GM21825 (cell line): ENCODE measurements around the gene EPS8L2.
"Not testable (repeated sequence)": the region's sequence is repeated elsewhere in the genome, so short reads cannot be mapped to it uniquely, and the experiment has no call there.

Experiments
- ATAC-seq: cut with Tn5 transposase; IDR thresholded peaks from one replicate; pipeline ENCODE4 v1.9.1; 2021; ENCODE audit warnings: mild to moderate bottlenecking, moderate library complexity; ENCODE audit not compliant: unreplicated experiment

The EPS8L2 gene

DNA sequence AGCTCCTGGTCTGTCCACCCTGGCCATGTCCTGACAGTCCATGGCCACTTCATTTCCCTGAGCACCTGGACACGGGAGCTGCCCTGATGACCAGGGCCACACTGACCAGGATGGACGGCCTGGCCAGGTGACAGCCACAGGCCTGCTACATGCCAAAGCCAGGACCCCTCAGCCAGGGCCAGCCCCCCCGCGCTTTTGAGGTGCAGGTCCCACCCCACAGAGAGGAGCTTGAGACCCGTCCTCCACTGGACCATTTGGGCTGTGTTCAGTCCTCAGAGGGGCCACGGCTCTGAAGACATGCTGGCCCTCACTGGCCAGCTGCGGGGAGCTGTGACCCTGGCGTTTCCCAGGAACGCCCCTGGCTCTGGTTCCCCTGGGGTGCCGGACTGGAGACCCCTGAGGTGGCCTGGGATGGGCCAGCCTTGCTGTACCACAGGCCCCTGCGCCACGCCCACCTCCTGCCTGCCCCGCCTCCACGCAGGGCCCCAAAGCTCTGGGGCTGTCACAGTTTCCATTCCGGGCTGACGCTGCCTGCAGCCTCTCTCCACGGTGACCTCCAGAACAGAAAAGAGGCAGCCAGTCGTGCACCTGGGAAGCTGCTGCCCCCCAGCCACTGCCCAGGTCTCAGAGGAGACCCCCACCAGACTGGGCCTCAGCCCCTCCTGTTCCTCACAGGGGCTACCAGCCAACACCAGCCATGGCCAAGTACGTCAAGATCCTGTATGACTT lies 18.2 kb downstream of the EPS8L2 start:
- no peak for ATAC-seq

DNA sequence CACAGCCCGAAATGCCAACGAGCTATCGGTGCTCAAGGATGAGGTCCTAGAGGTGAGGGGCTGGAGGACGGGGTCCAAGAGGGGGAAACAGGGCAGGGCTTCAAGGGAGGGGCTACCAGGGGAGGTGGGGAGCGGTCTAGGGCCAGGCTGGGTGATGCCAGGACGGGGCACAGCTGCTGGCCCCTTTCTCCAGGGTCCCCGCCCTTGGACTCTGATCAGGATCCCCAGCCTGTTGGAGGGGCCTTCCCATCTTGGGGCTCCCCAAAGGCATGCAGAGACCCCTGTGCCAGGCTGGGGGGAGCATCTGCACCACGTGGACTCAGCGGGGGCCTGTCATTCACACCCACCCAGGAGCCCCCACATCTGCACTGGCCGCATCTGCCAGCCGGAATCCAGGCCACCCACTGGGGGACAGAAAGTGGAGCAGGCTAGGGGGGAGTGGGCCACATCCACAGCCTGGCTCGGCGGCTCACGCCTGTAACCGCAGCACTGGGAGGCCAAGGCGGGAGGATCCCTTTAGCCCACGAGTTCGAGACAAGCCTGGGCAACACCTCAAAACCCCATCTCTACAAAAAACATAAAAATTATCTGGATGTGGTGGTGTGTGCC lies 18.9 kb downstream of the EPS8L2 start:
- ATAC-seq: no peak

DNA sequence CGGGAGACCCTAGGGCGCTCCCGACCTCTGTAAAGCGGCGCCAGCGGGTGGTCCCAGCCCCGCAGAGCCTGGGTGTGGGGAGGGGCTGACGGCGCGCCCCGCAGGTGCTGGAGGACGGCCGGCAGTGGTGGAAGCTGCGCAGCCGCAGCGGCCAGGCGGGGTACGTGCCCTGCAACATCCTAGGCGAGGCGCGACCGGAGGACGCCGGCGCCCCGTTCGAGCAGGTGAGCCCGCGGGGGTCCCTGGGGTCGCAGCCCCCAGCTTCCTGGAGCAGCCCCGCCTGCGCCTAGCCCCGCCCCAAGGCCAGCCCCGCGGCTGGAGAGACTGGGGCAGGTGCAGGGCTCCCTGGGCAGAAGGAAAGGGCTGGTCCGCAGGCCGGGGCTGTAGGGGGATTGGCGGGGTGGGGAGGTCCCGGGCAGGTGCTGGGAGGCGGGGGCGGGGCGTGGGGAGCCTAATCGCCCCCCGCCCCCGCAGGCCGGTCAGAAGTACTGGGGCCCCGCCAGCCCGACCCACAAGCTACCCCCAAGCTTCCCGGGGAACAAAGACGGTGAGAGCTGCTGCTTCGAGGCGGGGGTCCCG lies 19.7 kb downstream of the EPS8L2 start:
- no peak for ATAC-seq

DNA sequence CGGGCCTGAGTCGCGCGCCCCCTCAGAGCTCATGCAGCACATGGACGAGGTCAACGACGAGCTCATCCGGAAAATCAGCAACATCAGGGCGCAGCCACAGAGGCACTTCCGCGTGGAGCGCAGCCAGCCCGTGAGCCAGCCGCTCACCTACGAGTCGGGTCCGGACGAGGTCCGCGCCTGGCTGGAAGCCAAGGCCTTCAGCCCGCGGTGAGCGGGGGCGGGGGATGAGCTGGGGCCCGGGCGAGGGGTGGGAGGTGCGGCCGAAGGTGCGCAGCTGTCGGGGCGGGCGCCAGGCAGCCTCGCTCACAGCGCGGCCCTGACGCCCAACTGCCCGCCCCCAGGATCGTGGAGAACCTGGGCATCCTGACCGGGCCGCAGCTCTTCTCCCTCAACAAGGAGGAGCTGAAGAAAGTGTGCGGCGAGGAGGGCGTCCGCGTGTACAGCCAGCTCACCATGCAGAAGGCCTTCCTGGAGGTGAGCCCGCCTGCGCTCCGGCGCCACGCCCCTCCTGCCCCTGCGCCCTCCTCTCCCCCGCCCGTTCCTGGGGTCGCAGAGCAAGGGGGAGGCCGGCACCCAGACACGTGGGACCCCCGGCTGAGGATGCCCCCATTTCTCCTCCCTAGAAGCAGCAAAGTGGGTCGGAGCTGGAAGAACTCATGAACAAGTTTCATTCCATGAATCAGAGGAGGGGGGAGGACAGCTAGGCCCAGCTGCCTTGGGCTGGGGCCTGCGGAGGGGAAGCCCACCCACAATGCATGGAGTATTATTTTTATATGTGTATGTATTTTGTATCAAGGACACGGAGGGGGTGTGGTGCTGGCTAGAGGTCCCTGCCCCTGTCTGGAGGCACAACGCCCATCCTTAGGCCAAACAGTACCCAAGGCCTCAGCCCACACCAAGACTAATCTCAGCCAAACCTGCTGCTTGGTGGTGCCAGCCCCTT lies 20.5 kb downstream of the EPS8L2 start:
- ATAC-seq: no peak

DNA sequence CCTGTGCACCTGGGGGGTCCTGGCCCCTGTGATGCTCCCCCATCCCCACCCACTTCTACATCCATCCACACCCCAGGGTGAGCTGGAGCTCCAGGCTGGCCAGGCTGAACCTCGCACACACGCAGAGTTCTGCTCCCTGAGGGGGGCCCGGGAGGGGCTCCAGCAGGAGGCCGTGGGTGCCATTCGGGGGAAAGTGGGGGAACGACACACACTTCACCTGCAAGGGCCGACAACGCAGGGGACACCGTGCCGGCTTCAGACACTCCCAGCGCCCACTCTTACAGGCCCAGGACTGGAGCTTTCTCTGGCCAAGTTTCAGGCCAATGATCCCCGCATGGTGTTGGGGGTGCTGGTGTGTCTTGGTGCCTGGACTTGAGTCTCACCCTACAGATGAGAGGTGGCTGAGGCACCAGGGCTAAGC lies 21.3 kb downstream of the EPS8L2 start:
- no peak for ATAC-seq

DNA sequence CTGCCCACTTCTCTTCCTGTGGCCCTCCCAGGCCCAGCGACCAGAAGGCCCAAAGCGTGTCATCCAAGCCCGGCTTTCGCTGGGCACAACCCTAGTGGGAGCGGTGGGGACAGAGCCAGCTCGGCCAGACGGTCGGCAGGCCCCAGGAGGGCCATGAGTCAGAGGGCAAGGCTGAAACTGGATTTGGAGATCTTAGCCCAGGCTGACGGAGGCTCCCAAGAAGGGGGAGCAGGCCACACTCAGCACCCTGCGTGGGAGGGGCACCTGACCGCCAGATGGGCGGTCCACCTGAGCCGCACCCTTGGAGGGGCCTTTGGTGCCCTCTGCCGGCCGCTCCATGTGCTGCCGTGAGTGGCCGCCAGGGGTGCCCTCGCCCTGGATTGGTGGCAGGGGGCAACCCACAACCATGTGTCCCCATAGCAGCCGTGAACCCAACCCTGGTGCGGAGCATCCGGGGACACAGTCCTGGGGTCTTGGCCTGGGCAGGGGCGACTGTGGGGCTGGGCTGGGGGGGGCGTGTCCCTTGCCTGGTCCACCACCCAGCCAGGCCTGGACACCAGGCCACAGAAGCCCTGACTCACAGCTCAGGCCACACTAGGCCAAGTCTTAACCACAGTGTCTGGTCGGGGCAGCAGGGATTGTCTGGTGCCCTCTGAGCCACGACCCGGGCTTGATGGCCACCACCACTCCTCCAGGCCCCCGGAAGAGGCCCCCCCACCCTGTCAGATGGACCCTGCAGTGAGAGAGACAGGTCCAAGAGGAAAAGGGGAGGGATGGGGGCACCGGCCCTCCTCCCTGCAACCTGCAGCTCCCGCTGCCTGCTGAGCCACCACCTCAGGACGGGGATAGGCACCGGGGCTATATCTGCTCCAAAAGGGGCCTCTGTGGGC lies 22.1 kb downstream of the EPS8L2 start:
- peak; percentile 54 for ATAC-seq

DNA sequence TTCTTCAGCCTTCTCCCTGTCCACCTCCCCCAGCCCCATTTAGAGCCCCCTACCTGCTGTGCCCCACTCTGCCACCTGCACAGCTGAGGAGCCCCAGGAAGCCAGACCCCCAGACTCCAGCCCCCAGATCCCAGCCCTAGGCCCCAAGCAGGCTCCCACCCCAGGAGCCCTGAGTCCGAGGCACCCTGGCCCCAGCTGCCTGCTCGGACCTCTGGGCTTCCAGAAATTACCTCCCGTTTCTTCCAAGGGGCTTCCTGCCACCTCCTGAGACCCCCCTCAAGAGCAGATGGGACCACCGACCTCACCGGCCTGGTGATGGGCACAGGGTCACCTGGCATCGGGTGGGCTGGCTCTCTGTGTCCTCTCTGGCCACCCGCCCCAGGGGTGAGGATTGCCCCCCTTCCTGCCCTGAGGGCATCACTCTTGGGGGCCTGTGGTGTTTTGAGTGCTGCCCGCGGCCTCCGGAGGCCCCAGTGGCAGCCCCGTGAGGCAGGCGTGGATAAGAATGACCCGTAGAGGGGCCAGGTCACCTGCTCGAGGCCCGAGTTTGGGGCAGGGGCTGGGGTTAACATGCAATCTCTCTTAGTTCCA lies 23.0 kb downstream of the EPS8L2 start:
- ATAC-seq: no peak

DNA sequence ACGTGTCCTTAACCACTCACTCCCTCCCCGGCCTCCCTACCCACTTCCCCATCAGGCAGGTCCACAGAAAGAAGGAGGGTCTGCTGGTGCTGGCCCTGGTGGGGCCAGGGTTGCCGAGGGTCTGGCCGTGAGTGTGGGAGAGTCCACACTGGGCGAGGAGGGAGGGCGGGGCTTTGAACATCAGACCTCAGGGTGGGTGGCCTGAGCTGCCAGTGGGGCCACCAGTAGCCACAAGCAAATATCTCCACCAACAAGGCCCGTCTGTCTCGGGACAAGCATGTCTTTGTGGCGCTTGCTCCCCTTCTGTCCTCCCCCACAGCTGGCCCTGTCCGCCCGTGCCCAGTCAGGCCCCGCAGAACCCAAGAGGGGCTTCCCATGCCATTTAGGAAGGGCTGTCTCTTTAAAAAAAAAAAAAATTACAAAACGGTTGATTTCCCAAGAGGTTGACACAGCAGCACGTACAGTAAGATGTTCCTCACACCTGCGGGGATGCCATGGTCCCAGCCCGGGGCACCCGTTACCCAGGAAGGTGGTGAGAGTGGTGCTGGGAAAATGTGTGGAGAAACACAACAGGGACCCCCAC lies 23.6 kb downstream of the EPS8L2 start:
- no peak for ATAC-seq

DNA sequence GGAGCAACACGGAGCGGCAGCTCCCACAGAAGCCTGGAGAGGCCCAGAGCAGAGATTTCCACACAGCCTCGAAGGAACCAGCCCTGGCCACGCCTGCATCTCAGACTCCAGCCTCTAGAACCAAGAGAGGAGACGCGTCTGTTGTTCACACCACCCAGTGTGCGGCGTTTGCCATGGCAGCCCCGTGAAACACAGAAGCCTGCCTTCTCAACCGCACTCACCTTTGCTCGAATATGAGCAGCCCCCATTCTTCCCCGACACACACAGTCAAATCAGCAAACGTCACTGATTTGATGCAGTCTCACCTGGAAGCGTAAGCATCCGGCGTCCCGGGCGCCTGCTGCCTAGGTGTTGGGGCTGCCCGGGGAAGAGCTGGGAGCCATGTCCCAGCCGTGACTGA lies 27.0 kb downstream of the EPS8L2 start:
- no peak for ATAC-seq

DNA sequence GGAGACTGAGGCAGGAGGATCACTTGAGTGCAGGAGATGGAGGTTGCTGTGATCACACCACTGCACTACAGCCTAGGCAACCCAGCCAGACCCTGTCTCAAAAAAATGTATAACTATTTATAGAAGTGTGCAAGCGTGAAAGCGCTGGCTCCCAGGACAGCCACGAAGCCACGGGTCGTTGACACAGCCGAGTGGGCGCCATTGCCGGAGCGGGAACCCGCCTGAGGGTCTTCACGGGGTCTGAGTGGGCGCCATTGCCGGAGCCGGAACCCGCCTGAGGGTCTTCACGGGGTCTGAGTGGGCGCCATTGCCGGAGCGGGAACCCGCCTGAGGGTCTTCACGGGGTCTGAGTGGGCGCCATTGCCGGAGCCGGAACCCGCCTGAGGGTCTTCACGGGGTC lies 28.5 kb downstream of the EPS8L2 start:
- ATAC-seq: not testable (repeated sequence)

DNA sequence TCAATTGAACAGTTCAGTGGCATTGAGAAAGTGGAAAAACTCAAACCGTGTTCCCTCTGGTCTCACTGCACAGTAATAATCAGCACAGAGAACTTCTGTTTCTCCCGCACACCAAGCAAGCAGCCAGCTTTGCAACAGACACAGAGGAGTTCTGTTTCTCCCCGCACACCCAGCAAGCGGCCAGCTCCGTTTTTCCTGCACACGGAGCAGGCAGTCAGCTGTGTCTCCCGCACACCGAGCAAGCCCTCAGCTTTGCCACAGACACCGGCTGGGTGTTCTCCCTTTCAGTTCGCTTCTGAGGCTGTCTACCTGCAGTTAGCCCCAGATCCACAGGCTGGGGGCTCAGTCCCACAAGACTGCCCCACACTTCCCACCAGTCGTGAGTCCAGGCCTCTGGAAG lies 31.3 kb downstream of the EPS8L2 start:
- ATAC-seq: no peak

DNA sequence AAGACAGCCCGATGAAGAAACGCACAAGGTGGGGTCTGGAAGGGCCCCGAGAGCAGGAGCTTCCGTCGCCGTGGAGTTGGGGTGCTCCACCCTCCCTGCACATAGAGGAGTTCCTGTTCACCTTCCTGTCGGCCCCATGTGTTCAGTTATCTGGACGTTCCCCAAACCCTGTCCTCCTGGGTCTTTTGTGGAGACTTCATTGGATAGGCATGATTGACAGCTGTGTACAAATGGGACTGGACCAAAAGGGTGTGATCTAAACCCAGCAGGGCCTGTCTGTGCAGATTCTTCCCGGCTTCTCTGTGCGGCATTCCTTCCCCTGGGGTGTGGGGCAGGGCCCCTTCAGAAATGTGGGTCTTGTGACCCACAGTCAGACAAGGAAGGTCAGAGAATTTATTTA lies 31.9 kb downstream of the EPS8L2 start:
- ATAC-seq: not testable (repeated sequence)

DNA sequence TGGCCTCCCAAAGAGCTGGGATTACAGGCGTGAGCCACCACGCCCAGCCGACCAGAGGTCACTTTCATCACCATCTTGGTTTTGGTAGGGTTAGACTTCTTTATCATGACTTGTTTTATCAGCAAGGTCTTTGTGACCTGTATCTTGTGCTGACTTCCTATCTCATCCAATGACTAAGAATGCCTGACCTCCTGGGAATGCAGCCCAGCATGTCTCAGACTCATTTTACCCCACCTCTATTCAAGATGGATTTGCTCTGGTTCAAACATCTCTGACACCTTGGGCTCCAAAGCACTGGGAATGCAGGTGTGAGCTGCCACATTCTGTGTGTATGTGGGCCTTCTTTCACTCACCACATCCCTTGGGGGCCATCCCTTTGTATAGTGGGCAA lies 36.1 kb downstream of the EPS8L2 start:
- no peak for ATAC-seq

DNA sequence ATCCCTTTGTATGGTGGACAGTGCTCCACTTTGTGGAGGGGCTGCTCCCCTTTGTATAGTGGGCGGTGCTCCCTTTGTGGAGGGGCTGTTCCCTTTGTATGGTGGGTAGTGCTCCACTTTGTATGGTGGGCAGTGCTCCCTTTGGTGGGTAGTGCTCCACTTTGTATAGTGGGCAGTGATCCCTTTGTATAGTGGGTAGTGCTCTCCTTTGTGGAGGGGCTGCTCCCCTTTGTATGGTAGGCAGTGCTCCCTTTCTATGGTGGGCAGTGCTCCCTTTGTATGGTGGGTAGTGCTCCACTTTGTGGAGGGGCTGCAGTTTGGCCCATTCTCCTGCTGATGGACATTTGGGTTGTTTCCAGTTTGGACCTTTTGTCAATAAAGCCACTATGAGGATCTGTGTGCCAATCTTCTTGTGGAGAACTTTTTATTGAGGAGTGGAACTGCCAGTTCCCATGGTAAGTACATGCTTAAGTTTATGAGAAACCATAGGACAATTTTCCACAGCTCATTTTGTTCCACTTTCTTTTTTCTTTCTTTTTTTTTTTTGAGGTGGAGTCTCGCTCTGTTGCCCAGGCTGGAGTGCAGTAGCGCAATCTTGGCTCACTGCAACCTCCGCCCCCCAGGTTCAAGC lies 36.7 kb downstream of the EPS8L2 start:
- no peak for ATAC-seq

DNA sequence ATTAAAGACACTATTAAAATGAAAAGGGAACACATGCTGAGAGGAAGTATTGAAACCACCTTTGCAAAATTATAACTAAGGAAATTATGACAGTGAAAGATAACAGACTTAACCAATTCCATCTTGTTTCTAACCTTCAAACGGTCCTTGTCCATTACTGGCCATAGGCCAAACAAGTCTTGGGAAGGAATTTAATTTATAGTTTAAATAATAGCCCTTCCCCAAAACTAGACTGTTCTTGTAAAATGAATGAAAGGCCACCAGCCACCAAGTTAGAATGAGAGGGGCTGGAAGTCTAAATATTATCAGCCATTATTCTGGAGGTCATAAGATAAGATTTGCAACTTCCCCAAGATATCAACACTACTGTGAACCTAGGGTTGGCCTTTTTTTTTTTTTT lies 39.4 kb downstream of the EPS8L2 start:
- ATAC-seq: no peak

DNA sequence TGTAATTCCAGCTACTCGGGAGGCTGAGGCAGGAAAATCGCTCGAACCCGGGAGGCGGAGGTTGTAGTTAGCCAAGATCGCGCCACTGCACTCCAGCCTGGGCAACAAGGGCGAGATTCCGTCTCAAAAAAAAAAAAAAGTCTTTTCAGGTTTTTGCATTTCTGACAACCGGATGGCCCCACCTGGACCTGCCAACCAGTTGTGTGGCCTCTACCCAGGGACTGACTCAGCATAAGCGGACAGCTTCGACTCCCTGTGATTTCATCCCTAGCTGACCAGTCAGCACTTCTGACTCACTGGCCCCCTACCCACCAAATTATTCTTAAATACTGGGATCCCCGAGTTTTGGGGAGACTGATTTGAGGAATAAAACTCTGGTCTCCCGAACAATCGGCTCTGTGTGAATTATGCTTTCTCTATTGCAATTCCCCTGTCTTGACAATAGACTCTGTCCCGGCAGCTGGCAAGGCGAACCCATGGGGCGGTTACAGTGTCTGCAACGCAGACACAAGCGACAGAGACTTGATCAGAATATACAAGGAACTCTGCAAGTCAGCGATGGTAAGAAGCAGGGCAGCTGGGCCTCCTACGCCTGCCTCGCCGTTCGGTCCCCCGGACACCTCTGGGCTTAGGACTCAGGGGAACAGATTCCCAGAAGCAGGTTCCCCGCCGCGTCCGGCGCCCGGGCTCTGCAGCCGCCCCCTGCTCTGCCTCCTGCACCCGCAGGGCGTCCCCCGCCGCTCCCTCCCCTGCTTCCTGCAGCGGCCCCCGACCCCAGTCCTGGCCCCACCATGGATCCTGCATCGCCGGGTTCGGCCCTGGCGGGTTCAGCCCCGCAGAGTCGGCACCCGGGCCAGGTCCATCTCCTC lies 40.5 kb downstream of the EPS8L2 start:
- peak; percentile 17 for ATAC-seq

DNA sequence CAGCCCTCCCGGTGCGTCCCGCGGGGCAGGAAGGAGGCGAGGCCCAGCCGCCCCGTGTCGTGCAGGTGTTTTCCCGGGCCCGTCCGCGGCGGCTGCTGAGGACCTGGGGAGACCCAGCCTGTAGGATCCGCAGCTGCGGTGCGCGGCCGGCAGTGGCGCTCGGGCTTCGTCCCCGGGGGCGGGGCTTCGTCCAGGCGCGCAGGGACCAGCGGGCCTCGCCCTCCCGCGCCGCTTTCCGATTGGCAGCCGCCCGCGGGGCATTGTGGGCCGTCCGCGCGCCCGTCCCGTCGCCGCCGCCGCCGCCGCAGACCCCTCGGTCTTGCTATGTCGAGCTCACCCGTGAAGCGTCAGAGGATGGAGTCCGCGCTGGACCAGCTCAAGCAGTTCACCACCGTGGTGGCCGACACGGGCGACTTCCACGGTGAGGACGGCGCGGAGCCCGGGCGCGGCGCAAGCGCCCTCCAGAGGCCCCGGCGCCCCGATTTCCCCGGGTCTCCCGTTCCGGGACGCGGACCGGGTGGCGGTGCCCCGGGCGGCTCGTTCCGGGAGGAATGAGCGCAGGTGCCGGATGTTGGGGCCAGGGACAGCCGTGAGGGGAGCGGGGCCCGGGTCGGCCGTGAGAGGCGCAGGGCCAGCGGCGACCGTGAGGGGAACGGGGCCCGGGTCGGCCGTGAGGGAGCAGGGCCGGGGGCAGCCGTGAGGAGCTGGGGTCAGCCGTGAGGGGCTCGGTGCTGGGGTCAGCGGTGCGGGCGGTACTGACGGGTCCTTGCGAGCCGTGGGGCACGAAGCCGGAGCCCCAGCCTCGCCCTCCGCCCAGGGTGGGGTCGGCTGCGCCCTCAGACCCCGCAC lies 41.4 kb downstream of the EPS8L2 start, which contains the start of gene TALDO1:
TALDO1 (plus strand) TSS at position 307 of the 849 bp plus-strand sequence; CDS start at position 325, 18 bp downstream.
- peak; percentile 83 for ATAC-seq
